Renal cortical epithelial cell (primary cell): Measurements from ENCODE around the gene PSTPIP1. TPM values are rescaled to one million over a fixed set of nuclear protein-coding genes. Genes with fewer than 3 reads are reported as not detected.

Experiments
- DNase-seq: peaks from one replicate; pipeline ENCODE4 v3.0.0-alpha.2; 2011; ENCODE audit warnings: low read depth
- total RNA-seq: library from RNA; depleted of rRNA; stranded (reverse); fragments of >200 nt; gene quantifications from 2 replicates; pipeline ENCODE4 v1.2.3, GENCODE V29; 2014

PSTPIP1 gene
- total RNA-seq, 1 donor from 2014 or later: not detected

DNA sequence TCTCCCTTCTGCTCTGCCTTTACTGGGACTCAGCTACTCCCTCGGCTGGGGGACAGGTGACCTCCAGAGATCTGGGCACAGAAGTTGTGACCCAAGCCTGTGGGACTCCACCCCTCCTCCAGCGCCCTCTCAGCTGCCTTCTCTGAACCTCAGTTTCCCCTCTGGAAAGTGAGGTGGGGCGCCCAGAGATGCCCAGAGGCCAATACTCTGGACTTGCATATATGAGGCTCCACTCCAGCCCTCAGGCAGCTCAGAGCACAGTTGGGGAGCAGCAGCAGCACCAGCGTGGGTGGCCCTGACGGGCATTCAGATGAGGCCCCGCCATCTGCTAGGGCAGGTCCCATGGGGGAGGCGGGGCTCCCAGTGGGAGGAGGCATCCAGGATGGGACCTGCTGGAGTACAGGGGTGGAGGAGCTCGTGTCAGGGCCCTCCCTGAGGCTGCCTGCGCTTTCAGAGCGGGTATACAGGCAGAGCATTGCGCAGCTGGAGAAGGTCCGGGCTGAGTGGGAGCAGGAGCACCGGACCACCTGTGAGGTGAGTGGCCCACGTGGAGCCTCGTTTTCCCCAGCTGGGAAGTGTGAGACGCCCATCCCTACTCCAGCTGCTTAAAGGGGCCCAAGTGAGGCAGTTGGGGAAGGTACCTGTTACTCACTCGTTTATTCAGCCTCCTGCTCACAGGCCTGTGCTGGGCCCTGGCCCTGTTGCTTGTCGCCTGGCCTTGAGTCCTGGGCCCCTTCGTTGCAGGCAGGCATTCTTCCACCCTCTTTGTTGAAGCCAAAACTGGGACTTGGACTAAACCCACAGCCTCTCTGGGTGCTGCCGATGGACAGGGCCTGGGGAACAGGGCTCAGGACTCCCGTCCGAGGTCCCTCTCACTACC is 35.4 kb downstream of the PSTPIP1 start:
- DNase-seq: no peak

DNA sequence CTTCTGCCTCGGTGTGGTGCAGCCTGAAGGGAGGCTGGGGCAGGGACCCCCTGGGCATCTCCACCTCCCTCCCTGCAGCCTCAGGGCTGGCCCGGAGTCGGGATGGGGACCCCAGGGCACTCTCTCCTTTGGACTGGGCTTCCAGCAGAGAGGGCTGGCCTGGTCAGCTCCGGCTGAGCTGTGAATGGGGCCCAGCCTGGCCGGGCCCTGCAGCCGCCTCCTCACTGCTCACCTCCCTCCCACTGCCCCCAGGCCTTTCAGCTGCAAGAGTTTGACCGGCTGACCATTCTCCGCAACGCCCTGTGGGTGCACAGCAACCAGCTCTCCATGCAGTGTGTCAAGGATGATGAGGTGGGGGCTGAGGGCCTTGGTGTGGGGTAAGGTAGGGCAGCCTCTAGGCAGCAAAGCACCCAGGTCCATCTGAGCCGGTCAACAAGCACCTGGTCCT is 36.0 kb downstream of the PSTPIP1 start:
- no peak for DNase-seq

DNA sequence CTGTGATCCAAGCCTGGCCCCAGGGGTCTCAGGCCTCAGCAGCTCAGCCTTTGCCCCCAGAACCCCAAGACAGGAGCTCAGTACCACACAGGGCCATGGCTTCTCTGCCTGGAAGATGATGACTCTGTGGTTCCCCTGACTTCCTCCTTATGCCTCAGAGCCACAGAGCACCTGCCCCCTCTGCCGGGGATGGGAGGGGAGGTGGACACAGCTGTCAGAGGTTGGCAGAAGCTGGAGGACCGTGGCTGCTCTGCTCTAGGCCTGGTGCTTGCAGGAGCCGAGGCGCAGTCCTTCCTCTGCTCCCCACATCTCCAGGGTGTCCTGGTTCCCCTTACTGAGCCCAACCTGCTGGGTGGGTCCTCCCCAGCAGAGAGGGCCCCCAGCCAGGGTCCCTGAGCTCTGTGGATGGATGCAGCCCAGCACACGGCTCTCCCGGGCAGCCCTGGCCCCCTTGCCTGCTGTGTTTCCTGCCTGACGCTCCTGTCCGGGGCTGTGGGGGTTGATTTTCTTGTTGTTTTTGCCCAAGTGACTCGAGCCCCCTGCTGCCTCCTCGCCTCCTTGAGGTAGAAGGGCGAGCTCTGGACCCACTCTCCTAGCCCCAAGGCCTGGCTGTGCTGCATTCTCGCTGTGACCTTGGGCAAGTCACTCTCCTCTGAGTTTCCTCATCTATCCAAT is 36.6 kb downstream of the PSTPIP1 start:
- DNase-seq: no peak

DNA sequence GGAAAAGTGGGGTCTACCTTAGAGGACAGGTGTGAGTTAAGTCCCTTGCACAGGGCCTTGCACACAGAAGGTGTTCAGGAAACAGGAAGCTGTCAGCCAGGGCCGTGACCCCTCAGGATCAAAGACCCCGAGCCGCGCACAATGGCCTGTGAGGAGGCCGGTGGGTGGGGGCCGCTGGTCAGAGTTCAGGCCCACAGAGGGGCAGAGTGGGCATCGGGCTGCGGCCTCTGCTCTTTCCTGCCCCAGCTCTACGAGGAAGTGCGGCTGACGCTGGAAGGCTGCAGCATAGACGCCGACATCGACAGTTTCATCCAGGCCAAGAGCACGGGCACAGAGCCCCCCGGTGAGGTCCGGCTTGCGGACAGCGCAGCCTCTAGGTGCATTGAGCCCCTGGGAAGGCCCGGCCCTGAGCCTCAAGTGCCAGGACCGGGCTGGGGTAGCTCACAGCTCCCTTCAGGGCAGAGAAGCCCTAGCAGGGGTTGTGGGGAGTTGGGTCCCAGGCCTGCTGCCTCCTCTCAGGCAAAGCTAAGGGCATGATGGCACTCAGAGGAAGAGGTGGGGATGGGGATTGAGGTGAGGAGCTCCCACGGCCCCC is 37.2 kb downstream of the PSTPIP1 start:
- DNase-seq: no peak

DNA sequence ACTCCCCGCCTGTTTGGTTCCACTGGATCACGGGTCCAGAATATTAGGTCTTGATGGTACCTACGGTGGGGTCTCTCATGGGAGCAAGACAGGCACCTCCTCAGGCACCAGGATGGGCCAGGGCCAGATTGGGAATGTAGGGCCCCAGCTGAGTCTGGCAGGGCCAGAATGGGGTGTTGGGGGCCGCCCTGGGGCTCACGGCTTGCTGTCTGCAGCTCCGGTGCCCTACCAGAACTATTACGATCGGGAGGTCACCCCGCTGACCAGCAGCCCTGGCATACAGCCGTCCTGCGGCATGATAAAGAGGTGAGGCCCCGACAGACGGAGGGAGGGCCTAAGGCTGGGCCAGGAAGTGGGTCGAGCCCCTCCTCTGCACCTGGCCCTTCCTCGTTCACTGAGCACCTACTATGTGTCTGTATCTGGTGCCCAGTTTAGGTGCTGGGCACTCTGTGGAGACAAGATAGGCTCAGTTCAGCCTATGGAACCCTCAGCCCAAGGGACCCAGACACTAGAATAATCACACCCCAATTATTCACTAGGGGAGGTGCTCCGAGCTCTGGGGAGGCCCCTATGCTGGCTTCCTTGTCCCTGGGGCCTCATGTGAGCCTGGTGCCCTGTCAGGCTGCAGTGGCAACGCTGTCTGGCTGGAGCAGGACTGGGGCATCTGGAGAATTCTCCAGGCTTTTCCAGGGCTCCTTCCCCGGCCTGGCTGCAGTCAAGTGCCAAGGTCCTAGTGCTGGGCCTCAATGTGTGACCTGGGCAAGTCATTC is 37.9 kb downstream of the PSTPIP1 start:
- no peak for DNase-seq

DNA sequence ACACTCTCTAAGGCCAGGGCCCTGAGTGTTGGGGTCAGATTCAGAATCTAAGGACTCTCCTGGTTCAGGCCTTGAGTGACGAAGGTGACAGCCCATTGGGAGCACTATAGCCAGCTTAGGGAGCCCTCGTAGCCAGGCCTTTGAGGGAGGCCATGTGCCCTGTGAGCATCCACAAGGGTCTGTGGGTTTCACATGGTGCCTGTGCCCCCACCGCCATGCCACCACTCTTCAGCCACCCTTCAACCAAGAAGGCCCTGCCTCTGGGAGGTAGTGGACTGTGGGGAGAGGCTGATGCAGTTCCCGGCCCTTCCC is 38.4 kb downstream of the PSTPIP1 start:
- DNase-seq: no peak

DNA sequence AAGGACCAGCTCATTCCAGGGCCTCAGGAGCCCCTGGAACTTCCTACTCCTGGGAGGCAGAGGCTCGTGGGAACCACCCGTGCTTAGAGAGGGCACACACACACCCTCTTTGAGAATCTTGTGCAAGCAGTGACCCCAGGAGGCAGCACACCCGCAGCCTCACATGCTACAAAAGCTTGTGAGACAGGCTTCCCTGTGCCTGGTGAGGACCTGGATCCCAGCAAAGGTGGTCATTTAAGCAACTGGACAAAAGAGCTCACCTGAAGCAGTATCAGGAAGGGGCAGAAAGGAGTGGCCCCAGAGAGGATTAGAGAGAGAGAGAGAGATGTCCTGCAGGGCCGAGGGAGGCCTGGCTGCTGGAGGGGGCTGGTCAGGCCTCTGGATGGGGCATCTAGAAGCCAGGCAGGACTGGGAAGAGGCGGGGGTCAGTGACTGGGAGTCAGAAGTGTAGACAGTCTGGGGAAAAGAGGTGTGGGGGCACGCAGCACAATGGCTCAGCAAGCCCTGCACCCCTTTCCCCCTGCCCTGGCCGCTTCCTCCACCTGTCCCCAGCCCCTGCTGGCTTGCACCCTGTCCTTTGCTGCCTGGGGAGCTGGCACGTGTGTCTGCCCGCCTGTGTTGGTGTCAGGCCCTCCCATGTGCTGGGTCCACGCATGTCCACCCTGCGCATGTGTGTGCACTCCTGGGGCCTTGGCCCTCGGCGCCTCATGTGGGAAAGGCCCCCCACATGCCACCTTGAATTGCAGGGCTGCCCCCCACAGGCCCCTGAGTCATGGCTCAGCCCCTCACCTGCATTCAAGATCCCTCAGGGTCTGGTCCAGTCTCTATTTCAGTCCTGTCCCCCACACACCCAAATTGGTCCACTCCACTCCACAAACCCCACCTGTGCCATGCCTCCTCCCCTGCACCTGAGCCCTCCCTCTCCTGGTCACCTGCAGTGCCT is 39.1 kb downstream of the PSTPIP1 start:
- no peak for DNase-seq

DNA sequence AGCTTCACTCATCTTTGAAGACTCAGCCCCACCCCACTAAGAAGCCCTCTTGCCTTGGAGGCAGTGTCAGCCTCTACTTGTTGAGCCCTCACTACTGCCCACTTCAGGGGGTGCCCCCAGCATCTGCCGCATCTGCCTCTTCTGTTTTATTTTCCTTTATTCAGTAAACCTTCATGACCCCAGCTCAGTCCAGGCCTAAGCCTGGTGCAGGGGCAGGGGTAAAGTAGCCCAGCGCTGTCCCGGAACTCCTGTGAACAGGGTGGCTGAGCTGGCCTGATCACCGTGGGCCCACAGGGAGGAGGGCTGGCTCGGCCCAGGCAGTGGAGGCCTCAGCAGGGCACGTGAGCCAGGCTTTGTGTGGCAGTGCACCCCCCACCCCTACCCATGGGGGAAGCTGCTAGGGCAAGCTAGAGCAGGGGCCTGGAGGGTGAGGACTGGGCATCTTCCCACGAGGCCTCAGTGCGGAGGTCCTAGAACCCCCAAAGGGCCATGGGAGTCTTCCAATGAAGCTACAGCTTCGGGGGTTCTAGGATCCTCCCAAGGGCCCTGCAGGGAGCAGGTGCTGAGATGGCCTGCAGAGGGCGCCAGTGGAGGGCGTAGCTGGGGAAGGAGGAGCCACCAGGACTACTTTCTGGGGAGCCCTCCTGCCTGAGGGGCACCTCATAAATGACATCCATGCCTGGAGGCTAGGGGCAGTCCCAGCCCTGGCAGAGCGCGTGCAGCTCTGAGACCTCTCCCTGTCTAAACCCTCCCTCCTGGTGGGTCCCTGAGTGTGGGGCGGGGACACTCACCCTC is 40.0 kb downstream of the PSTPIP1 start:
- DNase-seq: no peak

DNA sequence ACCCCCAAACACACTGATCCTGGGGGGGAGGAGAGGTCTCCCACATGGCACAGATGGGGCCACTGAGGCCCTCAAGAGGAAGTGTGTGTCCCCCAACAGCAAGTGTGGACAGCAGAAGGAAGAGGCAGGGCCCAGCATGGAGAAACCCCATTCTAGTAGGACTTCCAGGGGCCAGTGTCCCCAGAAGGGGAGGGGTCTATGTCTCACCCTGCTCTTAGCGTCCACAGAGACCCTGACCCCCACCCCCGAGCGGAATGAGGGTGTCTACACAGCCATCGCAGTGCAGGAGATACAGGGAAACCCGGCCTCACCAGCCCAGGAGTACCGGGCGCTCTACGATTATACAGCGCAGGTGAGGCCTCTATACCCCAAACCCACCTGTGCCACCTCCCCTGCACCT is 40.7 kb downstream of the PSTPIP1 start:
- DNase-seq: no peak

DNA sequence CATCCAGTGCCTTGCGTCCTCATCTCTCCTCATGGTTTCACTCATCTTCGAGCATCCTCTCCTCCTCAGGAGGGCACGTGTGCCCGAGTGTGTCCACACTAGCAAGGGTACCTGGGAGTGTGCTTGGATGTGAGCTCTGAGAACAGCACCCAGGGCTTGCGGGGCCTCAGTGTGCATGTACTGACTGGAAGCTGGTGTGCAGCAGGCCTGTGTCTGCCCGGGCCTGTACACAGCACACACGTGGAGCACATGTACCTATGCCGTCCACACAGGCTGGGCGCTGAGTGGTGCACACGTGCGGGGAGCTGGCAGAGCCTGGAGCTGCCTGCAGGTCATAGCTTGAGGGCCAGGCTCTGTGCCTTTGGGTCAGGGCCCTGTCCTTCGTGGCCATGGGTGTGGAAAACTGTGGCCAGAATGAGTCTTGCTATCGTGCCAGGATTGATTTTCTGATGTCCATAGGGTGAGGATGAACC is 41.1 kb downstream of the PSTPIP1 start:
- DNase-seq: no peak

DNA sequence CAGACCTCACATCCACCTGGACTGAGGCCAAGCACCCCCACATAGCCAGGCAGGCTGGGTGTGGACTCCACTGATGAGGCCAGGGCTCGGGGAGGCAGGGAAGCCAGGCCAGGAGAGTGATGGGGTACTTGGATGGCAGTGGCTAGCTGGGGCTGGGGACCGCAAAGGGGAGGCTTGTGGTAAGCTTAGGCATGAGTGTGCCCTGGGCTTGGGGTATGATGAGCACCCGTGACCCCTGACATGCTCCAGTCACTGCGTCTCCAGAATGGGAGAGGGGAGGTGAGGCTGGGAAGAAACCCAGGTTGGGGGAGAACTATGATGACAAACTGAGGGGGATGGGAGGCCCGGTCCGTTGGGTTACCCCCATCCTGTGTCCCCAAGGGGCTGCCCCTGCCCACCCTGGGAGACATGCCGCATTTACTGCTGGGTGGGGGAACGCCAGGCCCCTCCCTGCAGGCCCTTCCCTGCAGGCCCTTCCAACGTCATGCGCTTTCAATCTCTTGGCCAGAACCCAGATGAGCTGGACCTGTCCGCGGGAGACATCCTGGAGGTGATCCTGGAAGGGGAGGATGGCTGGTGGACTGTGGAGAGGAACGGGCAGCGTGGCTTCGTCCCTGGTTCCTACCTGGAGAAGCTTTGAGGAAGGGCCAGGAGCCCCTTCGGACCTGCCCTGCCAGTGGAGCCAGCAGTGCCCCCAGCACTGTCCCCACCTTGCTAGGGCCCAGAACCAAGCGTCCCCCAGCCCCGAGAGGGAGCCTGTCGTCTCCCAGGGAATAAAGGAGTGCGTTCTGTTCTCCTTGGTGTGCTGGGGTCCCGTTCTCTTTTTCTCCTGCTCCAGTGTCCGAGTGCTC is 41.8 kb downstream of the PSTPIP1 start:
- no peak for DNase-seq

DNA sequence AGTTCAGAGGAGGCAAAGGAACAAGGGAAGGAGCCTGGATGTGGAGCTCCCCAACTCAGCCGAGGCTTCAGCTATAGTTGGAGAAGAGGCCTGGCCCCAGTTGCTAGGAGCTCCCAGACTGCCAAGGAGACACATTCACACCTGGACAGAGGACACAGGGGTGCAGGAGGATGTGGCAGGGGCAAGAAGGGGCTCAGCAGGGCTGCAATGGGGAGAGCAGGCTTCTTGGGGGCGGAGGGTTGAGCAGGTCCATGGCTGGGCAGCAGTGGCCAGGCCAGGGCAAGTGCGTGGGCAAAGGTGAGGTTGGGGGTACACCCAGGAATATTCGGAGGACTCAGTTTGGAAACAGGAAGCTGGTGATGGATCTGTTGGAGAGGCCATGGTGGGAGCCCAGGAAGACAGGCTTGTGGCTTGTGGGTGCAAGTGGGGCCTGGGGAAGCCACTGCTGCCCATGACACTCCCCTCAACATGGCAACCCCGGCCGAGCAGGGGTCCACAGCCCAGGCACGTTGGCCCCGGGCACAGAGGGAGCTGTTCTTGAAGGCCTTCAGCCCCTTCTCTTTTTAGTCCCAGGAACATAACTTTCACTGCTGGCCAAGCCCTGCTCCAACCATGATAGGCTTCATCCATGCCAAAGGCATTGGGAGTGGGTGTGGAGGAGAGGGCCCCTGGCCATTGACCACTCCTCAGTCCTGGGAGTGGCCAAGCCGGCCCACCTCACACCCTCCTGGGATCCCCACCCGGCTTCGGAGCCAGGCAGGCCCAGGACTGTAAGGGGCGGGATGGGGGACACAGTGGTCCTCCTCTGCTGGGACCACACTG is 42.7 kb downstream of the PSTPIP1 start:
- no peak for DNase-seq

DNA sequence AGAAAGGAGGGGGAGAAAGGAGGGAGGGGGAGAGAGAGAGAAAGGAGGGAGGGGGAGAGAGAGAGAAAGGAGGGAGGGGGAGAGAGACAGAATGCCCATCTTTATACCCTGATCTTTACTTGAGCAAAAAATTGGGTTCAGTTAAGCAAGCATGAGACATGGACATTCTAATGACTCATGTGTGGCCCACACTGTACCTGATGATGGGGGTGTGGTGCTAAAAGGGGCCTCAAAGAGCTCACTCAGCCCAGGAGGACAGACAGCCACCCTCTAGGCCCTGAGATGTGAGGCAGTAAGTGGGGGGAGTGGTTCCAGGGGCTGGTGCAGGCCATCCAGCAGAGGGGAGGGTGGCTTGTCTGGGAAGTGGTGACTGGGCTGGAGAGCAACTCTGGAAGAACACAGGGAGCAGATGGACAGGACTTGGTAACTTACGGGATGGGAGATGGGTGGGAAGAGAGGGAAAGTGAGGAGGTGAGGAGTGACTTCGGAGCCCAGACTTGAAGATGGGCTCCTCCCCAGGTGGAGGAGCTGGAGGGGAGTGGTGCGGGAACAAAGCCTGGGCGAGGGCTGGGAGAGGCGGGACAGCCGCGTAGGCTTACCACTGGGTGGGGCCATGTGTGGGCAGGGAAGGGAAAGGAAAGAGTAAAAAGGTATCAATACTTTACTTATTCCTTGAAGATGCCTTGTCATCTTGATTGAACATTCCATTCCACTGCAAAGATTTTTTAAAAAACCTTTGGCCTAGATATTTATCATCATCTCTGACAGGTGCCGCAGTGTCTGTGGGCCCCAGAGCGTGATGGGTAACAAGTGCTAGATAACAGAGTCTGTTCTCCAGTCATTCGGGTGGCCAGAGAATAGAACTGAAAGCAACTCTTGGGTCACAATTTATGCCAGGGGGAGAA is 43.6 kb downstream of the PSTPIP1 start:
- DNase-seq: no peak

DNA sequence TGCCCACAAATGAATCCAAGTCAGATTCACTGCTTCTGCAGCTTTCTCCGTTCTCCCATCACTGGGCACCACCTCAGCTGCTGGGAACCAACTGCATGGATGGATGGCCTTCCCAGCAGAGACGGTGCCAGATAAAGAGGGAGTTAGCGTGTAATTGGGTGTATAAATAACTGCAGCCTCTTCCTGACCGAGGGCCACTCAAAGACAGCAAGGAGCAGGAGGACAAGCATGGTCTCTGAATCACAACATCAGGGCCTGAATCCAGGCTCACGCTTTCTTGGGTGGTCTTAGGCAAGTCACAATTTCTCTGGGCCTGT is 44.2 kb downstream of the PSTPIP1 start:
- no peak for DNase-seq

DNA sequence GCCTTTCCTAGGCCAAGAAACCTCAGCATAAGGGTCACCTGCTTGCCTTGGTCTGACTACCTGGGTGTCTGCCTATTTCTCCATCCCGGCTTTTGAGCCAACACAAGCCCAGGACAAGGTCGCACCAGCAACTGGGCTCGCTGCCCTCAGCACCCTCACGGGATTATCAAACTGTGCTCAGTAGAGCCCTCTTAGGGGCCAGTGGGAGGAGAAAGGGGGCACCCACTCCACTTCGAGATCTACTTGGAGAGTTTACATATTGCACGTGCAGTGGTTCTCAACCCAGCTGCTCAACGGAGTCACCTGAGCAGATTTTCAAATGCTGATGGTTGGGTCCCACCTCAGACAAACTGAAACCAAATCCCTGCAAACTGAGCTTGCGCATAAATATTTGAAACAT is 44.9 kb downstream of the PSTPIP1 start:
- no peak for DNase-seq

DNA sequence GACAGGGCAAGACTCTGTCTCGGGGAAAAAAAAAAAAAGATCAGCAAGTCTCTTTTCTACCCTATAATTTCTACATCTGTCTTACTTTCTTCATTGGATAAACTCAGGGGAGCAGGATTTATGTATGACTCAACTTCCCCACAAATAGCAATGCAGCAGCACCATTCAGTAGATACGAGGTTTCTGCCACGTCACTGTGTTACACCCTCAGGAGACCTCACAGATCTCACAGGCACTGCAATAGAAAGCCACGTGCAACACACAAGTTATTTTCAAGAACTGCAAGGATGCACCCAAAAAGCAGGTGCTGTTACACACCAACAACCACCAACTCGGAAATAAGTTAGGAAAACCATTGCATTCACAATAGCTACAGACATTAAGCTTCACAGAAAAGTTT is 45.7 kb downstream of the PSTPIP1 start:
- no peak for DNase-seq

DNA sequence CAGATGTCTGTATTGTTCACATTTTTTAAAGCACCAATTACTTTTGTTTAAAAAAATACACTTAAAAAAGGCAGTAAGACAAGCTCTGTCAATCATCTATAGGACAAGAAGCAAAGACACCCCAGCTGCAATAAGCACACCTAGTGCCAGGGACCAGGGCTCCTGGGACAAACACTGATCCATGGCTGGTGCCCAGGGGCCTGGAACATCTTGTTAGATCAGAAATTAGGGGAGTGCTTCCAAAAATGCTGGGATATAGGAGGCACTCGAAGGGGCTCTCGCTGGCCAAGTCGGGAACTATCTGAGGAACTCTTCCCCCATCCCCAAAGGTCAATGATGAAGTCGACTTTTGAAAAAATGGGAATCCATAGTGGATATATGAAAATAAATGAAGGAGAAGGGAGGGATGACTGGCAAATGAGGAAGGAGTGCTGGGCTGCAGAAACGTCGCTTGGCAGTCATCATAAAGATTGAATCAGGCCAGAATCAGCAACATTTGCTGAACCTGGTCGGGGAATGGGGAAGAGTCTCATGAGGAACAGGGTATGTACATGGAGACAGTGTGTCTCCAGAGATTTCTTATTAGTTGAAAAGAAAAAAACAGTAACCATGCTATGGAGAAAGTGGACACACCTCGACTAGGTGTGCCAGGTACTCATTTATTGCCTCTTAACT is 47.5 kb downstream of the PSTPIP1 start:
- no peak for DNase-seq
